GM12874 (cell line): Measurements from ENCODE around the gene DAO.

Source experiments
- TF ChIP-seq, protein P1 (sequence below): IDR thresholded peaks from 2 replicates; pipeline ENCODE4 v1.5.1; 2011; ENCODE audit warnings: low read depth, mild to moderate bottlenecking, control low read depth, low read length, moderate library complexity; ENCODE audit not compliant: insufficient read depth

Gene DAO

DNA sequence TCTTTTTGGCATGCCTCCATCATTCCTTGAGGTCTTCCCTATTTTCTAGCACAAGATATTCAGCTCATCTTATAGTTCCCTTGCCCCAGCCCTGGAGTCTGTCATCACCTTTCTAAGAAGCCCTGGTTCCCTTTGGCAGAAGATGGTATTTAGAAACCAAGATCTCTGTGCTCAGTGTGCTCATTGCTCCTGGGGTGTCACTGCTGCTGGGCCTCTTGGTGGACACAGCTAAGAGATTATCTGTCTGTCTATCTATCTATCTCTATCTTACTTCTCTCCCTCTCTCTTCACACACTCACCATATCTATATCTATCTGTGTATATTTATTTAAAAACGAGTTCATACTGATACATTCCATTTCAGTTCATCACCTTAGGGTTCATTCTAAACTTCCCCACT is 67.2 kb downstream of the DAO start:
- TF ChIP-seq, protein P1, sequence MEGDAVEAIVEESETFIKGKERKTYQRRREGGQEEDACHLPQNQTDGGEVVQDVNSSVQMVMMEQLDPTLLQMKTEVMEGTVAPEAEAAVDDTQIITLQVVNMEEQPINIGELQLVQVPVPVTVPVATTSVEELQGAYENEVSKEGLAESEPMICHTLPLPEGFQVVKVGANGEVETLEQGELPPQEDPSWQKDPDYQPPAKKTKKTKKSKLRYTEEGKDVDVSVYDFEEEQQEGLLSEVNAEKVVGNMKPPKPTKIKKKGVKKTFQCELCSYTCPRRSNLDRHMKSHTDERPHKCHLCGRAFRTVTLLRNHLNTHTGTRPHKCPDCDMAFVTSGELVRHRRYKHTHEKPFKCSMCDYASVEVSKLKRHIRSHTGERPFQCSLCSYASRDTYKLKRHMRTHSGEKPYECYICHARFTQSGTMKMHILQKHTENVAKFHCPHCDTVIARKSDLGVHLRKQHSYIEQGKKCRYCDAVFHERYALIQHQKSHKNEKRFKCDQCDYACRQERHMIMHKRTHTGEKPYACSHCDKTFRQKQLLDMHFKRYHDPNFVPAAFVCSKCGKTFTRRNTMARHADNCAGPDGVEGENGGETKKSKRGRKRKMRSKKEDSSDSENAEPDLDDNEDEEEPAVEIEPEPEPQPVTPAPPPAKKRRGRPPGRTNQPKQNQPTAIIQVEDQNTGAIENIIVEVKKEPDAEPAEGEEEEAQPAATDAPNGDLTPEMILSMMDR = no peak

DNA sequence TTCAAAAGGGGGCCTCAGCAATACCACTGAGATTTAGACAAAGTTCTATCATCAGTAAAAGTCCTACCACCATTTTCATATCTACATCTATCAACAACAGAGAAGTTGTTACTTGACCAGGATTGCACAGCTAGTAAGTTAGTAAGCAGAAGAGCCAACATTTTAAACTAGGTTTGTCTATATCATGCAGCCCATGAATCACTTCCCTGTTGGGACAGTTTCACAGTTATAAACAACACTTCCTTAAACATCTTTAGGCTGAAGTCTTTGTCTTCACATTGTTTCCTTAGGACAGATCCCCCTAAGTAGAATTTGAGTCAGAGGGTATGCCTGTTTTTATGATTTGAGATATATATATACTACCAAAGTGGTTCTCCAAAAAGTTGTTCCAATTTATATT is 68.5 kb downstream of the DAO start:
- TF ChIP-seq, protein P1 = no peak

DNA sequence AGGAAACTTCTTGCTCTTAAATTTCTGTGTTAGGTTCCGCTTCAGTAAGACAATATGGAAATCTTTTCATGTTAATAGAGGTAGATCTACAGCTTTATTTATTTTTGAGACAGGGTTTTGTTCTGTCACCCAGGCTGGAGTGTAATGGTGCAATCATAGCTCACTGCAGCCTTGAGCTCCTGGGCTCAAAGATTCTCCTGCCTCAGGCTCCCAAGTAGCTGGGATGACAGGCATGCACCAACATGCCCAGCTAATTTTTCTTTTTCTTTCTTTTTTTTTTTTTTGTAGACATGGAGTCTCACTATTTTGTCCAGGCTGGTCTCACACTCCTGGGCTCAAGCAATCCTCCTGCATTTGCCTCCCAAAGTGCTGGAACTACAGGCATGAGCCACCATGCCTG is 70.1 kb downstream of the DAO start:
- TF ChIP-seq, protein P1 = no peak
